Stimulated activated CD4-positive, alpha-beta T cell treated with anti-CD3 and anti-CD28 coated beads, Interleukin-1b, Interleukin-23, amount 100 ng/mL, for 24 hours (primary cell): ENCODE data around the gene B4GALNT1.
"Not testable (repeated sequence)": the region's sequence is repeated elsewhere in the genome, so short reads cannot be mapped to it uniquely, and the experiment has no call there.

Source experiments
- DNase-seq, 4 experiments: peaks; one replicate each; pipeline ENCODE4 v3.0.0-alpha.2; 2020; ENCODE audit warnings: low read depth in 4 of 4, low spot score in 1 of 4

B4GALNT1 gene

DNA sequence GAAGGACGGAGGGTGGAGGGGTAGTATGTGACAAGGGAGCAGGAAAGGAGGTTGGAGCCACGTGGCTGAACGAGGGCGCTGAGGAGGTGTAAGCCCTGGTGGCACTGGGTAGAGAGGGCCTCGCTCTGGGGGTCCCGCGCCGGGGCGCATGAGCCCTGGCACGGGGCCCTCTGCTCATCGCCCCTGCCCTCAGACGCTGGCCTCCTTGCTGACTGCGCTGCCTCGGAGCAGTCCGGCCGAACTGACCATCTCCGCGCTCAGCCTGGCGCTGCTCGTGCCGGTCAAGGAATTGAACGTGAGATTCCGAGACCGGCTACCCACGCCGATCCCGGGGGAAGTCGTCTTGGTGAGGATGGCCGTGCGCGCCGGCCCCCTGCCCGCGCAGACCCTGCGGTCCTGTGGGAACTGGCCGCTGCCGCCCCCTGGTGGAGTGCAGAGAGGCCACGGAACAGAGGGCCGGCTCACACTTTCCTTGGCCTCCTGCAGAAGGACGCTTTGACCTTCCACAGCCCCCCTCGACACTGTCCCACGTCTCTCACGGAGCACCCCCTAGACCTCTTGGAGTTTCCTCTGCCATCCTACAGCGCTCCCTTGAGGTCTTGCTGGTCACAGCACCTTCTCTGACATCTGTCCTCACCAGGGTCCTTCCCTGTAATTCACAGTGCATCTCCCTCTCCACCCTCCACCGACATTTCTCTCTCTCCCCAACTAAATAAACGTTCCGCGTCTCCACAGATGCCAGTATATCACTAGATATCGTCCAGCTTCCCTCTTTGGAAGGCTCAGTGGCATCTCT, 11.3 kb downstream of the B4GALNT1 start:
- peak in 2 of 4 experiments; percentile 42 to 56 for DNase-seq

DNA sequence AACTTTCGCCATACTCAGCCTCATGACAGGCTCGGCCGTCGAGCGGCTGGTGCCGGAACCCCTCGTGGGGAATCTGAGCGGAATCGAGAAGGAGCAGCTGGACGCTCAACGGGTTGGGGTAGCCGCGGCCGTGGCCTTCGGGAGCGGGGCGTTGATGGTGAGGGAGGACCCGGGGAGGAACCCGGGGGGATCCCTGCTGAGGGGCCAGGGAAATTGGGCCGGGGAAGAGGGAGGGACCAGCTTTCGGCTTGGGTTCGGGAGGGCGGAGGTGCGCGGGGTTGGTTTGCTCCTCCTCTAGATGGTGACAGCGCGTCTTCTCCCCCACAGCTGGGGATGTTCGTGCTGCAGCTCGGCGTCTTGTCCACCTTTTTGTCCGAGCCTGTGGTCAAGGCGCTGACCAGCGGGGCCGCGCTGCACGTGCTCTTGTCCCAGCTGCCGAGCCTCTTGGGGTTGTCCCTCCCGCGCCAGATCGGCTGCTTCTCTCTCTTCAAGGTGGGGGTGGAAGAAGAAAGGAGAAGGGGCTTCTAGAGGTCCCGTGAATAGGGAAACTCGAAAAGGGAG, 12.0 kb downstream of the B4GALNT1 start:
- DNase-seq, result no peak

DNA sequence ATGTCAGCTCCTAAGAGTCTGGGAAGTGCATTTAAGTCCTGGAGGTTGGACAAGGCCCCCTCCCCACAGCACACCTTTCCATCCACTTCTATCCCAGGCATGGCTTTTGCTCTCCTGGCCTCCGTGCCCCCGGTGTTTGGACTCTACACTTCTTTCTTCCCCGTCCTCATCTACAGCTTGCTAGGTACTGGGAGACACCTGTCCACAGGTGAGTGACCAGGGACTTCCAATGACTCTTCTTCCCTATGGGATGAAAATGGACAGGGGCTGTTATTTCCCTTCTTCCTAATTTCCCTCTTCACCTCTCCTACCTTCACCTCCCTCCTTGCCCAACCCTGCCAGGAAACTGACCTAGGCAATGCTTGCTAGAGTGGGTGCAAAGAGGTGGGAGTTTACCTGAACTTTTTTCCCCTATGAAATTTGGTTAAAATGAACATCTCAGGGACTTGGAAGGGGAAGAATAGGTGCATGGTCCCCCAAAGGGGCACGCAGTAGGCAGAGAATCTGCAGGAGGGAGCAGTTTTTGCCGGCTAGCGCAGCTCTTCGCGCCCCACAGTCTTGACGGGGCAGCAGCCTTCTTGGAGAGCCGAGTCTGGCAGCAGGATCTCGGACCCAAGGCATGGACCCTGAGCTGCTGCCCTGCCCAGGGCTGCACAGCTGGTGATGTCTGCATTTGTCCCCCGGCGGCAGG, 12.6 kb downstream of the B4GALNT1 start:
- no peak for DNase-seq

DNA sequence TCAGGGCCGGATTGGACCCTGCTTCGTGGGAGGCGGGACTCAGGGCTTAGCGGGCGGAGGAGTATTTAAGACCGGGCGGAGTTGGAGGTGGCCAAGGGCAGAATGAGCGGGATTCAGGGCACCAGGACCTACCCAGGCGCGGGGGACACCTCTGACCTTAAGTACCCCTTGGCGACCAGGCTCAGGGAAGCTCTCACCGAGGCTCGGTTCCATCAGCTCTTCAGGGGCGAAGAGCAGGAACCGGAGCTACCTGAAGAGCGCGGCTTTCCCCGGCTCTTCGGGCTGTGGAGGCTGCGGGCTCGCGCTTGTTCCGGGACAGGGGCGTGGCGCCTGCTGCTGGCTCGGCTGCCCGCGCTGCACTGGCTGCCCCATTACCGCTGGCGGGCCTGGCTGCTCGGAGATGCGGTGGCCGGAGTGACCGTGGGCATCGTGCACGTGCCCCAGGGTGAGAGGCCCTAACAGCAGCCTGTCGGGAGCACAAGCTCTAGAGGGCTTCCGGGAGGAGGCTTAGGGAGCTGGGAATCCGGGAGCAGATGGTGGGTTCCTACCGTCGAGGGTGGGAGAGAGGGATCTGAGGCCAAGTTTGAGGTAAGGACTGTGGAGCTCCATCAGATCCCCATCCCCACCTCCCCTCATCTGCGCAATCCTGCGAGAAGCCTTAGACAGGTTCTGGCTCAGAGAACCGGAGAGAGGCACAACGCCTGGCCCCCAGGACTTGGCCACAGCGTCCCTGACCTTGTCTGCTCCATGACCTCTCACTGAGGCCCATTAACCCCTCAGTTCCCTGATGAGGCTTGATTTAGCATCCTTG, 13.4 kb downstream of the B4GALNT1 start:
- DNase-seq, result no peak

DNA sequence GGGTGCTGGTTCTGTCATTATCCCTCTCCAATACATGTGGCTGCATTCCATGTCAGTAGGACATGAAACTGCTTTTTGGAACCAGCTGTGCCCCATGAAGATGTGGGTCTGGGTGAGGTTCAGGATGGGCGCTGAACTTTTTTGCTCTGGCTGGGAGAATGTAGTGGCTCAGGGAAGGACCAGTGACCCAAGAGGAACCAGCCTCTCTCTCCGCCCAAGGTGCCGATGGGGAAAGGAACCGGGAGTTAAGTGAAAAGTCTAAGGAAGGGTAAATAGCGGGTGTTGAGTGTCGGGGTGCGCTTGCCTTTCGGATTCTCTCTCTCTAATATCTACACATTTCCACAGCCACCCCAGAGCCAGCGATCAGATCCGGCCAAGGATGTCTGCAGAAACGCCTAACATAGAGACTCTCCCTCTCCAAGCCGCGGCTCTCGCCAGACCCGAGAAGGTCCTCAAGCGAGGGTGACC, 14.0 kb downstream of the B4GALNT1 start:
- no peak for DNase-seq

DNA sequence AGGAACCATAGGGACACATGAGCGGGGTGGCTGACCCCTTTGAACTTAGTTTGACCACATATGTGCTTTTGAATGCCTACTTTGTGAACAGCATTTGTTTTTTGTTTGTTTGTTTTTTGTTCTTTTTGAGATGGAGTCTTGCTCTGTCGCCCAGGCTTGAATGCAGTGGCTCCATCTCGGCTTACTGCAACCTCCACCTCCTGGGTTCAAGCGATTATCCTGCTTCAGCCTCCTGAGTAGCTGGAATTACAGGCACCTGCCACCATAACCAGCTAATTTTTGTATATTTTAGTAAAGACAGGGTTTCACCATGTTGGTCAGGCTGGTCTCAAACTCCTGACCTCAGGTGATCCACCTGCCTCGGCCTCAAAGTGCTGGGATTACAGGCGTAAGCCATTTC, 14.6 kb downstream of the B4GALNT1 start:
- not testable (repeated sequence) for DNase-seq

DNA sequence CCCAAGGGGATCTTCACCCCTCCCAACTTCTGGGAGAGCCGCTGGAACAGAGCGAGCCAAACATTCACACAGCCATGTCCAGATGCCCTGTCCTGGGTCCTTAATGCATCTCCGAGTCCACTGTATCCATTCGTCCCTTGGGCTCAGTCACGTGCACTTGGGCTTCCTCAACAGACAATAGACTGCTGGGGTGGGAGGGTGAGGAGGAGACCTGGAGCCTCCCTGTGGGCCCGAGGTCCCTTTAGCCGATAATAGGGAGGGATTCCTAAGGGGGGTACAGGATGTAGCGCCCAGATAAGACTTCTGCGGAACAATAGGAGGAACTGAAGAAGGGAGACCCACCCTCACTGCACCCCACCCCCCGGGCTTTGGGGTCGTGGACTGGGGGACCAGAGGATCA, 15.1 kb downstream of the B4GALNT1 start:
- no peak for DNase-seq

DNA sequence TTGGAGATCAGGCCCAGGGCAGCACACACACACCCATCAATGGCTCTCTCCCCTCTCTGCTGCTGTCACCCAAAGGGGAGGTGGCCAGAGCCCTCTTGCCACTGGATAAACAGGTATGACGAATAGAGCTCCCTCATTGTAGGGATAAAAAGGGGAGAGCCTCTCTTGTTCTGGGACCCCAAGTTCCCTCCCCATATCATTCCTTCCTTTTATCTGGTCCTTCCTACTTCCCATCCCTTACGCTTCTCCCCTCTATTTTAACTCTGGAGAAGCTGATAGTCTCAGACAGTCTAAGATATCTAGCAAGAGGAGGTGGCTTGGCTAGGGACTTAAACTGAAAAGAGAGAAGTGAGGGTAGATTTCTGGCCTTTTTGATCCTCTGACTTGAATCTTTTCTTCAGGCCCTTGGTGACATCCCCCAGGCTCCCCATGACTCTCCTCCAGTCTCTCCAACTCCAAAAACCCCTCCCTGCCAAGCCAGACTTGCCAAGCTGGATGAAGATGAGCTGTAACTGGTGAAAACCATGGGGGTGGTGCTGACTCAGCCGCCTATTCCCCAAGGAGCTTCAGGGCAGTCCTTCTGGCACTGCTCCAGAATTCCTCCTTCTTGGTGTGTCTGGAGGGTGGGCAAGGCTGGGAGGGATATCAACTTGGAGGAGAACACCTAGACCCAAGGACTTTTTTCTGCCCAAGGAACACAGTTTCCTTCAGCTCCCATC, 16.5 kb downstream of the B4GALNT1 start:
- no peak for DNase-seq

DNA sequence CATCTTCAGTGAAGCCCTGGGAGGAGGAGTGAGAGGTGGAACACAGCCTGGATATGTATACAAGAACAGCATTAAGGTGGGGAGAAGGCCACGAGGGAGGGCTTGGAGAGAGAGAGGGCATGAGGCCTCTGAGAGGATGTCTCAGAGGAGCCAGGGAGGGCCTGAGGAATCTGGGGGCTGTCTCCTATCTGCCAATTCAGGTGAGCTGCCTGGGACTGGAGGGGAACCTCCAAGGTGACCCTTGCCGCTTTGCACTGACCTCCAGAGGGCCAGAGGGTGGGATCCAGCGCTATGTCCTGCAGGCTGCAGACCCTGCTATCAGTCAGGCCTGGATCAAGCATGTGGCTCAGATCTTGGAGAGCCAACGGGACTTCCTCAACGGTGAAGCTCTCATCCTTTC, 17.4 kb downstream of the B4GALNT1 start:
- no peak for DNase-seq

DNA sequence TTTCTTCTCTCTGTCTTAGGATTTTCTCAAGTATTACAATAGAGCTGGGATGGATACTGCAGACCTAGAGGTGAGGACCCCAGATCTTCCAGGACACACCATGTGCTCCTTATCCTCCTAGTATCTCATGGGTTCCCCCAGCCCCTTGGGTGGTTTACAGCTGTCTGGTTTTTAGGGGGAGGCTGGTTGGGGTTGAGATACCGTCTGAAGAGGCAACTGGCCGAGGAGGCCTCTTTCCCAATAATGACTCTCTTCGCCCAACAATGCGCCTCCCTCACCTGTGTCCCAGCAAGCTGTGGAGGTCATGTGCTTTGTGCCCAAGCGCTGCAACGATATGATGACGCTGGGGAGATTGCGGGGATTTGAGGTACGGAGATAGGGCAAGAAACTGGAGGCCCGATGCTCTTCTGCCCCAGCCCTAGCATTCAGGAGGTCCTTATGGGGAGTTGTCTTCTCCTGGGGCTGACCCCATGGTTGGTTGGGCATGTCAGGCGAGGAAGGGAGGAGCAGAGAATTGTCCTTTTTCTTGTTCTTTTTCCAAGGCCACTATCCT, 18.0 kb downstream of the B4GALNT1 start:
- no peak for DNase-seq

DNA sequence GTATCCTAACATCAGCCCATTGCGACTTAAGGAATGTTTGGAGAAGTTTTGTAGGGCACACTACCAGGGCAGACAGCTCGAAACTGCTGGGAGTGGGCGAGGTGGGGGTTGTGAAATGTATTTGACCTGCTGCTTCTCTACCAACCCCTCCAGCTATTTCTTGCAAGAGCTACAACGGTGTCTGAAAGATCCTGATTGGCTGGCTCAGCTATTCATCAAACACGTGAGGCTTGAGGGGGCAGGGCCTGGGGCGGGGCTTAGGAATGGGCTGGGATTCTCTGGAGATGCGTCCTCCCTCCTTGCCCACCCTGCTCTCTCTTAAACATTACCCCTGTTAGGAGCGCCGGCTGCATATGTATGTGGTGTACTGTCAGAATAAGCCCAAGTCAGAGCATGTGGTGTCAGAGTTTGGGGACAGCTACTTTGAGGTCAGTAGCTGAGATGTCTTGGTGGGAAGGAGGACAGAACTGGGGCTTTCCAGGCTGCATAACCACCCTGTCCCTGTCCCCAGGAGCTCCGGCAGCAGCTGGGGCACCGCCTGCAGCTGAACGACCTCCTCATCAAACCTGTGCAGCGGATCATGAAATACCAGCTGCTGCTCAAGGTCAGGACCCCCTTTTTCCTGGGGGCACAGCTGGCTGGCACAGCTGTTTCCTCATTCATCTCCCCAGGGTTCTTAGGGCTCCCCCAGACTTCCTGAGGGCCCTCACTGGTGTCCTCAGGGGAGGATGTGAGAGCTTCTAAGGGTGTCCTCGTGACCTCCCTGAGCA, 18.6 kb downstream of the B4GALNT1 start:
- DNase-seq, result no peak

DNA sequence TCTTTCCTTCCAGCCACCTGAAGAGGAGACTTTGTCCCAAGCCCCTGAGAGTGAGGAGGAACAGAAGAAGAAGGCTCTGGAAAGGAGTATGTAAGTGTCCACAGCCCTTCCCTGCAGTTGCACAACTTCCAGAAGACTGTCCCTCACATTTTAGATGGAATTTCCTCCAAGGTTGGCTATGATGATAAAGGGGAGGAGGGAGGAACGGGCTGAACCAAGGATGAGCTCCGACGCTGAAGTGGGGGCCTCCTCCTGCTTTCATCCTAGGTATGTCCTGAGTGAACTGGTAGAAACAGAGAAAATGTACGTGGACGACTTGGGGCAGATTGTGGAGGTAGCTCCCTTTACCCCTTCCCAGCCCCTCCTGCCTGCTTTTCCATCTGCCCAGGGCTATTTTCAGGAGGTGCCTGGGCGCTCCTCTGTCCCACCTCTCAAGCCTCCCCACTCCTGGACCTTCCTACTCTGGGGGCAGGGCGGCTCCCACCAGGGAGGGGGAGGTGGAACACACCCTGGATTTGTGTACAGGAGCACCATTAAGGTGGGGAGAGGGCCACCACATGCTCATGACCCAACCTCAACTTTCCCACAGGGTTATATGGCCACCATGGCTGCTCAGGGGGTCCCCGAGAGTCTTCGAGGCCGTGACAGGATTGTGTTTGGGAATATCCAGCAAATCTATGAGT, 19.4 kb downstream of the B4GALNT1 start:
- no peak for DNase-seq

DNA sequence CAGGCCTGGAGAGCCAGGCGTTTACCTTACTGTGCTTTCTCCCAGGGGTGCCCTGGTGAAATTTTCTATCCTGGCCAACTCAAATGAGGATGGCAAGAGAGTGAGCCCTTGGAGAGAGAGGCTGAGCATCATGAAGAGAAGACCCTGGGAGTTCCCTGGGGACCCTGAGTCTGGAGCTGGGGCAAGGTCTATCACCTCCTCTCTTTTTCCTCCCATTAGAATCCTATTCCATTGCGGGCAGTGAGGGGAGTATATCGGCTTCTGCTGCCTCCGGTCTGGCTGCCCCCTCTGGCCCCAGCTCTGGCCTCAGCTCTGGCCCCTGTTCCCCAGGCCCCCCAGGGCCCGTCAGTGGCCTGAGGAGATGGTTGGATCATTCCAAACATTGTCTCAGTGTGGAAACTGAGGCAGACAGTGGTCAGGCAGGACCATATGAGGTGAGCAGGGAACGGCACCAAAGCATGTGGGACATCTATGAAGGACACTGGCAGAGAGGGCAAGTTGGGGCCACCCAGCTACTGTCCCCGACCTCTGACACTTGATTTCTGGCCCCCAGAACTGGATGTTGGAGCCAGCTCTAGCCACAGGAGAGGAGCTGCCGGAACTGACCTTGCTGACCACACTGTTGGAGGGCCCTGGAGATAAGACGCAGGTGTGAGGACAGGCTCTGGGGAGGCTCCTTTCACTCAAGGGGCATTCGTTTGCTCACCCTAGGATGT, 20.1 kb downstream of the B4GALNT1 start:
- DNase-seq, result no peak

DNA sequence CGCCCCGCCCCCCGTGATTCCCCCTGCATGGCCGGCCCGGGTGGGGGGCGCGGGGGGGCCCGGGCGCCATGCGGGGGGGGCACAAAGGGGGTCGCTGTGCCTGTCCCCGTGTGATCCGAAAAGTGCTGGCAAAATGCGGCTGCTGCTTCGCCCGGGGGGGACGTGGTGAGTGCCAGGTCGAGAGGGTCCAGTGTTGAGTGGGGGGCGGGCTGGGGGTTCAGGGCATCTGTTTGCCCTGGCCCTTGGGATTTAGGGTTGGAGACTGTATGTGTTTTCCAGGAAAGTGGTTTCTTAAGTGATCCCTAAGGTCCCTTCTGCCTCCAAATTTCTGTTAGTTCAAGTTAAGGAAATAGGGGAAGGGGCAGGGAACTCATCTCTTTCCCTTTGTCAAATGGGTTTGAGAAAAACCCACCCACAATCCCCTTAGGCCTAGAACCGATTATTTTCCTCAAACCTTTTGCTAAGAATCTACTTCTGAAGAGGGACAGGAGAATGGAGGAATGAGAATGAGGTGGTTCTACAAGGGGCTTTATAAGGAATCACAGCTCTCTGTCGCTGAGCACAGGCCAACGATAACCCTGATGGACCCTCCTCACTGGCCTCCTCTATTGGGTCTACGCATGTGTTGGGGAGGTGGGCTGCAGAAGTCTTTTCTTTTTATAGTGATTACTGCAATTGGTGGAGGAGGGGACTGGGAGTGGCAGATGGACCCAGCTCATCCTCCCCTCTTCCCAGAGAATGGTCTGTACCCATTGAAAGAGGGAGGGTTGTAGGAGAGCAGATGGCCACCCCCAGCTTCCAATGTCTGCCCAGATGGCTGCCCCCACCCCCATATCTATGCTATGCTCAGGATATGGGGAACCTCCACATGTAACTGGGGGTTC, 20.9 kb downstream of the B4GALNT1 start:
- DNase-seq, result no peak

DNA sequence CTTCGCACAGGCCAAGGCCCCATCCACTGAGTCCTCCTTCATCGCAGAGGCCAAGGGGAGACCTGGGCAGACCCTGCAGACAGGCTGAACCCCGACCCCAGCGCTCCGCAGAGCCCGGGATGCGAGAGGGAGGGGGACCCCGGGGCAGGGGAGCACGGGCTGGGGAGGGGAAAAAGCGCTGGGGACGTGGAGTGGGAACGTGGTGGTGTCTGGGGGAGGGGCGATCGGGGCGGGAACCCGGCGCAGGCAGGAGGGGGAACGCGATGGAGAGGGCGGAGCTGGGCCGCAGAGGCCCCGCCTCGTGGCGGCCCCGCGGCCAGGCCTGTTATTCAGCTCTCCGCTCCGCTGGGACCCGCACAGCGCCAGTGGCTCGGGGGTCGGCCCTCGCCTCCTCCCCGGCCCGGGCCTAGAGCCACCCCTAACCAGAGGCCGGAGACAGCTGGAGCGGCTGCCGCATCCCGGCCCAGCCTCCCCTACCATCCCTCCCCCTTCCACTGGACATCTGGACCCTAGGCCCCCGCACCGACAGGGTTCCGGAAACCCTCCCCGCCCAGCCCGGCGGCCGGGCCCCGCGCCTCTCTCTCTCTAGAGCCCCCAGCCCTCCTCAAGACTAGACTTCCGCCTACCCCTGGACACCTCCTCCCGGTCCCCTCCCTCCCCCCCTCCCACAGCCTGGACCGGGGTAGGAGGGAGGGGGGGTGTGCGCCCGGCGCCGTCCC, 21.7 kb downstream of the B4GALNT1 start, which contains the start of gene ARHGEF25:
Gene ARHGEF25, plus strand, starts transcription at position 328 of the 719 bp plus-strand sequence. CDS start 460 bp downstream, outside the sequence.
- peak in 1 of 4 experiments; percentile 47 for DNase-seq

DNA sequence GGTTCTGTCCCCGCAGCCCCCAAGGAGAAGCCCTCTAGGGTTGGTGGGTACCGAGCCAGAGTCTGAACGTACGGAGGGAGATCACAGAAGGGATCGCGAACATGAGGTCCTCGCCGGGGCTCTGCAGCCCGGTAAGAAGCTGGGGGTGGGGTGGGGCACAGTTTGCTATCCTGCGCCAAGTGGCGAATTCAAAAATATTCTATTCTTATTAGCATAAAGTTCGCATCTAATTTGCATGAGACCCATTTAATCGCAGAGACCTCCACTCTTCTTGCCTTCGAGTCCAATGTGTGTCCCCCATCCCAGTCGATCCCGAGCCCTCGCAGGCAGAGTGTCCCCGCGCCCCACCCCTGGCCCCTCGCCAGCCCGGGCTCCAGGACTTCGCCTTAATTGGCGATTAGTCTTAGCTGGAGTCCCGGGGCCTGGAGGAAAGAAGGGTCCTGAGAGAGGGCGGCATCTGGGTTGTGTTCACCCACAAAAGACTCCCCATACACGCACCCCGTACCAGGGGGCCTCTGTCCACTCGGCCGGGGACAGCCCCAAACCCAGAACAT, 22.4 kb downstream of the B4GALNT1 start:
- DNase-seq, result no peak
